ENCODE data around the gene CYBC1.
"Not testable (repeated sequence)": the region's sequence is repeated elsewhere in the genome, so short reads cannot be mapped to it uniquely, and the experiment has no call there.

CYBC1 gene

GRCh38 chr17:82461827-82462524, 11.4 kb upstream of the CYBC1 start:
- DNase-seq: no peak
- H3K27ac ChIP-seq (ENCODE audit: low read length): no peak overlapping the region

DNA sequence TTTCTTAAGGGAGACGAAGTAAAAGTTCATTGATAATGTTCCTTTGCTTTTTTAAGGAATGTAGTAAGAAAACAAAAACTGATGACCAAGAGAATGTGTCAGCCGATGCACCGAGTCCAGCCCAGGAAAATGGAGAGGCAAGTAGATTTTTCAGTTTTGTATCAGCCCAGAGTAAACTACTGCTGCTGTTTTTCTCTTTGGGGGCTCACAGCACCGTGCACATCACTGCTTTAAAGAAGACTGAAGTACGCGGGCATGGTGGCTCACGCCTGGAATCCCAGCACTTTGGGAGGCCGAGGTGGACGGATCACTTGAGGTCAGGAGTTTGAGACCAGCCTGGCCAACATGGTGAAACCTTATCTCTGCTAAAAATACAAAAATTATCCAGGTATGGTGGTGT, 9.4 kb upstream of the CYBC1 start:
- peak overlapping the region; percentile 66; the same call in 1 of the 2 replicates for H3K4me2 ChIP-seq (ENCODE audit: low read depth, low read length)
- H3K27ac ChIP-seq (ENCODE audit: low read length): not testable (repeated sequence)

More at GRCh38 chr17:82461827-82462524, 11.4 kb upstream of the CYBC1 start:
- Histone ChIP-seq H3F3A (ENCODE audit: insufficient read depth, low read length) (peaks cover 45% of the 10 kb centered on the region), H3K4me2 (ENCODE audit: low read depth, low read length) (no peak overlapping the region), H2AFZ (ENCODE audit: low read length) (no peak overlapping the region), H3K4me1 (ENCODE audit: low read length) (peaks cover 31% of the 10 kb centered on the region), H4K20me1 (ENCODE audit: insufficient read depth, low read length) (no peaks in the 10 kb centered on the region), H3K27me3 (replicated peaks; ENCODE audit: insufficient read depth, low read length) (no peaks in the 10 kb centered on the region), H3K9me3 (replicated peaks; ENCODE audit: insufficient read depth, low read length) (no peaks in the 10 kb centered on the region), H3K9me2 (replicated peaks; ENCODE audit: insufficient read depth, low read length) (no peaks in the 10 kb centered on the region), H3K4me3 (ENCODE audit: low read length) (no peak overlapping the region), H3K9ac (ENCODE audit: low read length) (no peak overlapping the region), H3K36me3 (replicated peaks; ENCODE audit: insufficient read depth, low read length) (no peaks in the 10 kb centered on the region; the same call in 1 of the 2 replicates), H3K79me2 (ENCODE audit: low read length) (peaks cover 50% of the 10 kb centered on the region)
- TF ChIP-seq, protein P1, sequence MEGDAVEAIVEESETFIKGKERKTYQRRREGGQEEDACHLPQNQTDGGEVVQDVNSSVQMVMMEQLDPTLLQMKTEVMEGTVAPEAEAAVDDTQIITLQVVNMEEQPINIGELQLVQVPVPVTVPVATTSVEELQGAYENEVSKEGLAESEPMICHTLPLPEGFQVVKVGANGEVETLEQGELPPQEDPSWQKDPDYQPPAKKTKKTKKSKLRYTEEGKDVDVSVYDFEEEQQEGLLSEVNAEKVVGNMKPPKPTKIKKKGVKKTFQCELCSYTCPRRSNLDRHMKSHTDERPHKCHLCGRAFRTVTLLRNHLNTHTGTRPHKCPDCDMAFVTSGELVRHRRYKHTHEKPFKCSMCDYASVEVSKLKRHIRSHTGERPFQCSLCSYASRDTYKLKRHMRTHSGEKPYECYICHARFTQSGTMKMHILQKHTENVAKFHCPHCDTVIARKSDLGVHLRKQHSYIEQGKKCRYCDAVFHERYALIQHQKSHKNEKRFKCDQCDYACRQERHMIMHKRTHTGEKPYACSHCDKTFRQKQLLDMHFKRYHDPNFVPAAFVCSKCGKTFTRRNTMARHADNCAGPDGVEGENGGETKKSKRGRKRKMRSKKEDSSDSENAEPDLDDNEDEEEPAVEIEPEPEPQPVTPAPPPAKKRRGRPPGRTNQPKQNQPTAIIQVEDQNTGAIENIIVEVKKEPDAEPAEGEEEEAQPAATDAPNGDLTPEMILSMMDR (IDR thresholded peaks at IDR 0.05; ENCODE audit: low read length): no peak
- no peak for TF ChIP-seq EZH2phosphoT487 (IDR thresholded peaks at IDR 0.05; ENCODE audit: low read length)
- TF ChIP-seq EZH2 (optimal IDR thresholded peaks at IDR 0.05; ENCODE audit: low read depth, low read length): no peak

DNA sequence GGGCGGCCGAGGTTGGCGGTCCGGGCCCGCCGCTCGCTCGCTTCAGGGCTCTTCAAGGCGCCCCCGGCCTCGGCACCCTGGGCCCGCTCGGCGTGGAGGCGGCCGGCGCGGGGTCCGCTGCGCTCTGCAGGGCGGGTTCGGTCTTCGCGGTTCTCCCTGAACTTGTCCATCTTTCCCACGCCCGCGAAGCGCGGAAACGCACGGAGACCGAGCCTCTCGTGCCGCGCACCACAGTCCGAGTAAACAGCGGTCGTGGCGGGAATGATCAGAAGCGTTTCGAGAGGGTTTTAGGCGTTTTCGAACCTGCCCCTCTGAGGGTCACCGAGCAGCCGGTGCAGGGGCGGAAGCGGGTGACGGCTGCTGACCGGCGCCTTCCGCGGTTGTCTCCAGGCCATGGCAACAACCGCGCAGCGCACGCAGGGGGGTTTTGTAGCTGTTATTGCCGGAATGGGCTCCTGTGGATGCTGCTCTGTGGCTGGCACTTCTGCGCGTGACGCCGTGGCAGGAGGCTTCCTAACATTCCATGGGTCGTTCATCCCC, 8.4 kb upstream of the CYBC1 start:
- no peaks in the 10 kb centered on the region for H4K20me1 ChIP-seq (ENCODE audit: insufficient read depth, low read length)
- peak overlapping the region; percentile 46; the same call in 1 of the 2 replicates for H2AFZ ChIP-seq (ENCODE audit: low read length)
- H3K9me2 ChIP-seq (replicated peaks; ENCODE audit: insufficient read depth, low read length): no peaks in the 10 kb centered on the region
- TF ChIP-seq EZH2 (optimal IDR thresholded peaks at IDR 0.05; ENCODE audit: low read depth, low read length) (no peak), EZH2phosphoT487 (IDR thresholded peaks at IDR 0.05; ENCODE audit: low read length) (no peak)
- TF ChIP-seq, protein P1 (IDR thresholded peaks at IDR 0.05; ENCODE audit: low read length): no peak
- DNase-seq: peak; percentile 21
- H3K4me3 ChIP-seq (ENCODE audit: low read length): peak overlapping the region; percentile 90
- peaks cover 21% of the 10 kb centered on the region for H3K4me1 ChIP-seq (ENCODE audit: low read length)
- peaks cover 37% of the 10 kb centered on the region for H3K79me2 ChIP-seq (ENCODE audit: low read length)
- H3K4me2 ChIP-seq (ENCODE audit: low read depth, low read length): peak overlapping the region; percentile 66
- H3K9me3 ChIP-seq (replicated peaks; ENCODE audit: insufficient read depth, low read length): no peaks in the 10 kb centered on the region
- H3K27me3 ChIP-seq (replicated peaks; ENCODE audit: insufficient read depth, low read length): no peaks in the 10 kb centered on the region
- H3K9ac ChIP-seq (ENCODE audit: low read length): peak overlapping the region; percentile 99
- H3K27ac ChIP-seq (ENCODE audit: low read length): peak overlapping the region; percentile 100
- no peaks in the 10 kb centered on the region; the same call in 1 of the 2 replicates for H3K36me3 ChIP-seq (replicated peaks; ENCODE audit: insufficient read depth, low read length)
- H3F3A ChIP-seq (ENCODE audit: insufficient read depth, low read length): peaks cover 28% of the 10 kb centered on the region

More for the DNA sequence above, 9.4 kb upstream of the CYBC1 start:
- not testable (repeated sequence) for H3K9ac ChIP-seq (ENCODE audit: low read length); H3K9me3 ChIP-seq (replicated peaks; ENCODE audit: insufficient read depth, low read length); H4K20me1 ChIP-seq (ENCODE audit: insufficient read depth, low read length); H3K4me3 ChIP-seq (ENCODE audit: low read length); DNase-seq; H3K9me2 ChIP-seq (replicated peaks; ENCODE audit: insufficient read depth, low read length); H3K27me3 ChIP-seq (replicated peaks; ENCODE audit: insufficient read depth, low read length); H3K36me3 ChIP-seq (replicated peaks; ENCODE audit: insufficient read depth, low read length); H2AFZ ChIP-seq (ENCODE audit: low read length)
- Histone ChIP-seq H3K79me2 (ENCODE audit: low read length) (peaks cover 37% of the 10 kb centered on the region), H3K4me1 (ENCODE audit: low read length) (peaks cover 31% of the 10 kb centered on the region), H3F3A (ENCODE audit: insufficient read depth, low read length) (peaks cover 37% of the 10 kb centered on the region)

All from MM.1S (cell line).